Ascending aorta (tissue), 2 donors: ENCODE measurements around the gene EXOC4. TPM values are rescaled to one million over a fixed set of nuclear protein-coding genes. Genes with fewer than 3 reads are reported as not detected.

Source experiments
- DNase-seq, 2 donors: peaks; one replicate each; pipeline ENCODE4 v3.0.0-alpha.2; 2019; ENCODE audit warnings: low spot score in 2 of 2
- H3K27ac ChIP-seq, 2 donors: fragments of 200-600 bp; sonication (generic); one replicate each; pipeline ENCODE4 v1.5.1; 2016 to 2017; ENCODE audit warnings: mild to moderate bottlenecking in 1 of 2
- H3K27me3 ChIP-seq: fragments of 200-600 bp; sonication (generic); one replicate; pipeline ENCODE4 v1.5.1; 2017
- H3K36me3 ChIP-seq, 2 donors: fragments of 200-600 bp; sonication (generic); one replicate each; pipeline ENCODE4 v1.5.1; 2016
- H3K4me1 ChIP-seq, 2 donors: fragments of 200-600 bp; sonication (generic); one replicate each; pipeline ENCODE4 v1.5.1; 2016 to 2017; ENCODE audit warnings: mild to moderate bottlenecking in 1 of 2
- H3K4me3 ChIP-seq, 2 donors: fragments of 200-600 bp; sonication (generic); one replicate each; pipeline ENCODE4 v1.5.1; 2016 to 2017; ENCODE audit warnings: mild to moderate bottlenecking in 1 of 2
- H3K9me3 ChIP-seq, 2 donors: fragments of 200-600 bp; sonication (generic); one replicate each; pipeline ENCODE4 v1.5.1; 2016
- CTCF ChIP-seq, 3 experiments: fragments of 200-600 bp in 2 of 3; fragments of 450-650 bp in 1 of 3; sonication (generic) in 2 of 3; IDR thresholded peaks; one replicate each; pipeline ENCODE4 v1.5.1; 2016 to 2019; ENCODE audit warnings: antibody characterized with exemption in 3 of 3, mild to moderate bottlenecking in 1 of 3, moderate library complexity in 1 of 3
- intact Hi-C: fragments of 100-400 bp; cut with DNase I; formaldehyde crosslinking; loops from one replicate; pipeline ENCODE4 v1.15.1; 2023
- total RNA-seq: library from RNA; depleted of rRNA; stranded (reverse); fragments of >200 nt; gene quantifications from one replicate; pipeline ENCODE4 v1.1.0, GENCODE V29; 2016

EXOC4 gene
- total RNA-seq, 1 donor from 2014 or later, result 27.1 TPM

- H3K27me3 ChIP-seq, result no peaks in the 10 kb centered on the region
- TF ChIP-seq CTCF (IDR thresholded peaks at IDR 0.05), result no peak
- no peaks in the 10 kb centered on the region for H3K9me3 ChIP-seq
- no peak overlapping the region for H3K27ac ChIP-seq
- no peak overlapping the region for H3K4me3 ChIP-seq
- intact Hi-C loops, result no loop called here
- H3K4me1 ChIP-seq, result no peaks in the 10 kb centered on the region
- DNase-seq, result no peak
- no peaks in the 10 kb centered on the region for H3K36me3 ChIP-seq
Measured at GRCh38 chr7:133246558-133246957, 6.3 kb upstream of the EXOC4 start.

GRCh38 chr7:133248901-133249300 is 4.0 kb upstream of the EXOC4 start:
- TF ChIP-seq CTCF (IDR thresholded peaks at IDR 0.05), result no peak
- intact Hi-C loops, result no loop called here

GRCh38 chr7:133252506-133252857 is 396 bp upstream of the EXOC4 start:
- Histone ChIP-seq H3K4me1 (peaks cover 0 to 2% of the 10 kb centered on the region in 2 donors), H3K27me3 (no peaks in the 10 kb centered on the region), H3K9me3 (no peaks in the 10 kb centered on the region), H3K36me3 (no peaks in the 10 kb centered on the region), H3K27ac (no peak overlapping the region), H3K4me3 (no peak overlapping the region)
- intact Hi-C loops, result loop anchor here (2.0 to 10.0 kb wide), 4 partner anchors 172 to 1202 kb away; partner anchors contain the start of genes AKR1B1, LRGUK and SLC35B4
- no peak for DNase-seq
- TF ChIP-seq CTCF (IDR thresholded peaks at IDR 0.05), result no peak

More at GRCh38 chr7:133248901-133249300, 4.0 kb upstream of the EXOC4 start:
- Histone ChIP-seq H3K4me1 (peaks cover 0 to 2% of the 10 kb centered on the region in 2 donors), H3K27me3 (no peaks in the 10 kb centered on the region), H3K4me3 (no peak overlapping the region), H3K9me3 (no peaks in the 10 kb centered on the region), H3K36me3 (no peaks in the 10 kb centered on the region), H3K27ac (no peak overlapping the region)
- no peak for DNase-seq

GRCh38 chr7:133253519-133253875 is 619 bp downstream of the EXOC4 start:
- Histone ChIP-seq H3K4me1 (peaks cover 0 to 2% of the 10 kb centered on the region in 2 donors), H3K9me3 (no peaks in the 10 kb centered on the region), H3K4me3 (peak overlapping the region; percentile 87 to 99), H3K36me3 (no peaks in the 10 kb centered on the region), H3K27ac (peak overlapping the region; percentile 81 to 85), H3K27me3 (no peaks in the 10 kb centered on the region)
- TF ChIP-seq CTCF (IDR thresholded peaks at IDR 0.05), result no peak
- intact Hi-C loops, result loop anchor here (2.0 to 10.0 kb wide), 4 partner anchors 173 to 1201 kb away; partner anchors contain the start of genes AKR1B1, LRGUK and SLC35B4
- DNase-seq, result no peak

GRCh38 chr7:133255486-133255885 is 2.6 kb downstream of the EXOC4 start:
- DNase-seq, result no peak
- Histone ChIP-seq H3K4me1 (peaks cover 0 to 2% of the 10 kb centered on the region in 2 donors), H3K36me3 (no peaks in the 10 kb centered on the region), H3K27me3 (no peaks in the 10 kb centered on the region), H3K9me3 (no peaks in the 10 kb centered on the region), H3K27ac (no peak overlapping the region), H3K4me3 (no peak overlapping the region)
- TF ChIP-seq CTCF (IDR thresholded peaks at IDR 0.05), result no peak
- intact Hi-C loops, result loop anchor here (10.0 kb wide), 1 partner anchor 1199 kb away; the partner anchor contains the start of gene AKR1B1

GRCh38 chr7:133258174-133258573 is 5.3 kb downstream of the EXOC4 start:
- no peaks in the 10 kb centered on the region for H3K36me3 ChIP-seq
- H3K27ac ChIP-seq, result no peak overlapping the region
- intact Hi-C loops, result loop anchor here (10.0 kb wide), 1 partner anchor 1197 kb away; the partner anchor contains the start of gene AKR1B1
- H3K9me3 ChIP-seq, result no peaks in the 10 kb centered on the region
- no peaks in the 10 kb centered on the region for H3K27me3 ChIP-seq
- no peaks in the 10 kb centered on the region for H3K4me1 ChIP-seq
- DNase-seq, result no peak
- no peak for TF ChIP-seq CTCF (IDR thresholded peaks at IDR 0.05)
- no peak overlapping the region for H3K4me3 ChIP-seq
